NCI-H1417 (cell line): ENCODE data around the gene LRRC28.
"Not testable (repeated sequence)": the region's sequence is repeated elsewhere in the genome, so short reads cannot be mapped to it uniquely, and the experiment has no call there.

ENCODE experiments used
- DNase-seq, 3 experiments: peaks; one replicate each; lab custom pipeline; 2025; lab: John Stamatoyannopoulos, UW

The LRRC28 gene

GRCh38 chr15:99396375-99396774, 145.1 kb downstream of the LRRC28 start:
- DNase-seq, result no peak

DNA sequence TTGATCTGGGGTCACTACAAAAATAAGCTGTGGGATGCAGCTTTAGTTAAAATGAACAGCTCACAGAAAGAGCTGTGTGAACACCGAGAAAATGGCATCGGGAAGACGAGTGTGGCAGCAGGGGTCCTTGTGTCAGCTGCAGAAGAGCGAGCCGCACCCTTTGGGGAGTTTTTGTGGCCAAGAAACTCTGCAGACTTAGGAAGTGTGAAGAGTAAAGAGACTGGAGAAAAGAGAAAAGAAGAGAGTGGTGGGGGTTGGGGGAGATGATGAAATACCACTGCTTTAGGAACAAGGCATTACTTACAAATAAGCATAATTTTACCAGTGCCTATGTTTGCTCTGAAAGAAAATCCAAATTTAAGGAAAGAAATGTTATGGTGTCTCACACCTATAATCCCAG, 147.8 kb downstream of the LRRC28 start:
- no peak for DNase-seq

- no peak for DNase-seq
These were observed 148.3 kb downstream of the LRRC28 start for GRCh38 chr15:99399618-99400017.

GRCh38 chr15:99401216-99401615, 149.9 kb downstream of the LRRC28 start:
- DNase-seq, result not testable (repeated sequence)

GRCh38 chr15:99402014-99402729, 150.9 kb downstream of the LRRC28 start:
- no peak for DNase-seq

- DNase-seq, result no peak
These were observed 152.3 kb downstream of the LRRC28 start for GRCh38 chr15:99403597-99403996.

GRCh38 chr15:99404454-99404853, 153.2 kb downstream of the LRRC28 start:
- no peak for DNase-seq

- DNase-seq, result no peak
These were observed 154.8 kb downstream of the LRRC28 start for GRCh38 chr15:99406120-99406519.

GRCh38 chr15:99406716-99407487, 155.6 kb downstream of the LRRC28 start:
- DNase-seq, result no peak

DNA sequence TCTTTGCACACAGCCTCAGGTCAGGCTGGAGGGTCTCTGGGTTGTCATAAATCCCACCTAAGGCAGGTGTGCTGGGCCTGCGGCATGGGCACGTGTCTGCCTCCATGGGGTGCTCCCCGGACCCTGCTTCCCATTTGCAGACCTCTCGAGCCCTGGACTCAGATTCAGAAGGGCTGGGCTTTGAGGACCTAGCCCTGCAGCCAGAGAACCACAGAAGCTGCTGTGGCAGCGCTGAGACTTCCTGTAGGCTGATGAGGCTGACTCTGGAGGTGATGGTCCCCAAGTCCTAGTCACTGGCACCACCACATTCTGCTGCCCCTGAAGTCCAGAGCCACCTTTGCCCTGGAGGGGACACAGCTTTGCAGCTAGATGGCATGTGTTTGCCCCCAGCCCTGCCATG, 156.4 kb downstream of the LRRC28 start:
- DNase-seq, result no peak

DNA sequence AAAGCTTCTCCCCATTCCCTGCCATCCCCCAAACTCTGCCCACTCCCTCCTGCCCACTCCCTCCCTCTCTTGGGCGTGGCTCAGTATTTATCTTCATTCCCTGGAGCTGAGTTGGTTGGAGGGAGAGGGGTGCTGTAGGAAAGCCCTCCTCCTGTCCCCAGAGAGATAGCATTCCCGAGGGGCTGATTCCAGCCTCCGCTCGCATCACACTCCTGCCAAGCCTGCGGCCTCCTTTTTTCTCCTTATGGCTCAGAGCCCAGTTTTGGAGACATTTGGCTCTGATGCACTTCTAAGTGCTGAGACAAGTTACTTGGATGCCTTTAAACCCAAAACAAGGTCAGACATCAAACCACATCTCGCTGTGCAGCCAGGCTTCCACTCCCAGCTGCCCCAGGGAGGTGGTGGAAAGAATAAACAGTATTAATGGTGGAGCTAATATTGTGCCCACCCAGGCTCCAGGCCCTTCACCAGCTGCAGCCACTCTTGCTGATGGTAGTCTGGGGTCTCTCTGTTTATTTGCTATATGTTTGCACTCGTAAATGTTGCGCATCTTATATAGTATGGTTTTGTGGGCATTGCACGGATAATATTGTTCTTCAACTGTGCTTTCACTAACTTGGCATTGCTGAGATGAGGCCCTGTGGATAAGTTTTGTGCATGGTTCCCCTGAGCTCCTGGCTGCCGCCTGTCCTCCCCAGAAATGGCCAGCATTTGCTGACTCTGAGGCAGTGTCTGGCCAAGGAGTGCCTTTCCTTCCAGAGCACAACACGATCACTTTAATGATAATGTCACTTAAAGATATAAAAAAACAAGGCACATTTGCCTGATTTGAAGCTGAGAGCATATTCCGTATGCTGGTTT, 157.2 kb downstream of the LRRC28 start:
- DNase-seq, result no peak

DNA sequence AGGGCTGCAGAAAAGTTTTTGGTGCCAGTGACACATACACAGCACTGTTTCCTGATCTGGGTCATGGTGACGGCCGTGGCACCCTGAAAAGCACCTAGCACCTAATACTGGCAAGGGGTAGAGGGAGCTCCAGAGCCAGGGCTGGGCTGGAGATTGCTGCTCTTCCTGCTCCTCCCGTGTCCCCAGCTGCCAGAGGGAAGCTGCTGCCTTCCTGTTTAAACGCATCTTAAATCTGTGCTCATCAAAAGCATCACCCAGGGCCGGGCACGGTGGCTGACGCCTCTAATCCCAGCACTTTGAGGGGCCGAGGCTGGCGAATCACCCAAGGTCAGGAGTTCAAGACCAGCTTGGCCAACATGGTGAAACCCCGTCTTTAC, 157.8 kb downstream of the LRRC28 start:
- peak in 2 of 3 experiments; percentile 39 to 82 for DNase-seq

GRCh38 chr15:99409560-99409959, 158.3 kb downstream of the LRRC28 start:
- no peak for DNase-seq

DNA sequence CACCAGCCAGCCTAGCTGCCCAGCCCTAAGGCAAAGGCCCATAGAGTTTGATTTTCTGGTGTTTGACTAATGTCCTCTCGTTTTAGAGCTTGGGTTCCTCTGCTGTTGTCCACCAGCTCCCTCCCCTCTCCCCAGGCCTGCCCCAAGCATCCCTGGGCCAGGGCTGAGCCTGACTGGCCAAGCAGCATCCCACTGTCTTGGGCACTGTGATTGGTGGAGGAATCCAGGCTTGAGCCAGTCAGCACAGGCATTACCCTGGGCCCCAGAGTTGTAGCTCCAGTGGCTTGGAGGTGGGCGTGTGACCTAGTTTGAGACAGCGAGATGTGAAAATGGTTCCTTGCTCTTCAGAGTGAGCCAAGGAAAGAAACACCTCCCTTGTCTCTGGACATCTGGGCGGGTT, 159.2 kb downstream of the LRRC28 start:
- no peak for DNase-seq

DNA sequence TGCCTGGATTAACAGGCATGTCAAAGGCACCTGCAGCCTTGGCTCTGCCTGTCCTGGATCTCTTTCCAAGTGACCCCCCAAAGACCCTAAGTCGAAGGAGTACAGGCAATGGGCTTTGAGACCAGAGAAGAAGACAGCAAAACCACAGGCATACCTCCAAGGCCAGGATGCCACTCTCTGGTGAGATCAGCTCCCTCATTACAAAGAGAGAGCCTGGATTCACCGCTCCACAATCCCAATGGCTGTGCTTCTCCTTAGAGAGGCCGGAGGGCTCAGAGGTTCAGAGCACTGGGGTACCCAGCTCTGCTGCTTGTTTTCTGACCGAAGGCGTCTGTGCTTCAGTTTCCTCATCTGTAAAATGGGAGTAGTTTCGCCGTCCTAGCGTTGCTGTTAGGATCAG, 160.0 kb downstream of the LRRC28 start:
- no peak for DNase-seq

GRCh38 chr15:99412082-99412481, 160.8 kb downstream of the LRRC28 start:
- no peak for DNase-seq

DNA sequence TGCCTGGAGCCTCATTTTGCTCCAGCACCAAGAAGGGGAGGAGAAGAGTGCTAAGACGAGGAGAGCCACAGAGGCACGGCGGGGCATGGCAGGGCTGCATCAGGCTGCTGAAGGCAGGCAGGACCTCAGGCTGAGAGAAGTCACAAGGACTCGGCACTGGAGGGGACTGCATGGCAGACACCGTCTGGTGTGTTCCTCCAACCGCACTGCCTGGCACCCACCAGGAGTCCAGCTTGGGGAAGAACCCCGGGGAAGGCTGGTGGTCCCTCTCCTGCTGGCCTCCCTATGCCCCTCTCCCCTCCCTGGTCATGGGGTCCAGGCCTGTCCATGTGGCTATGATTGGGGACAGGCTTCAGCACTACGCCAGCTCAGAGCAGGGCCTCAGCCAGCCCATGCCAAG, 161.3 kb downstream of the LRRC28 start:
- no peak for DNase-seq

- DNase-seq, result no peak
These were observed 162.9 kb downstream of the LRRC28 start for GRCh38 chr15:99413955-99414754.

DNA sequence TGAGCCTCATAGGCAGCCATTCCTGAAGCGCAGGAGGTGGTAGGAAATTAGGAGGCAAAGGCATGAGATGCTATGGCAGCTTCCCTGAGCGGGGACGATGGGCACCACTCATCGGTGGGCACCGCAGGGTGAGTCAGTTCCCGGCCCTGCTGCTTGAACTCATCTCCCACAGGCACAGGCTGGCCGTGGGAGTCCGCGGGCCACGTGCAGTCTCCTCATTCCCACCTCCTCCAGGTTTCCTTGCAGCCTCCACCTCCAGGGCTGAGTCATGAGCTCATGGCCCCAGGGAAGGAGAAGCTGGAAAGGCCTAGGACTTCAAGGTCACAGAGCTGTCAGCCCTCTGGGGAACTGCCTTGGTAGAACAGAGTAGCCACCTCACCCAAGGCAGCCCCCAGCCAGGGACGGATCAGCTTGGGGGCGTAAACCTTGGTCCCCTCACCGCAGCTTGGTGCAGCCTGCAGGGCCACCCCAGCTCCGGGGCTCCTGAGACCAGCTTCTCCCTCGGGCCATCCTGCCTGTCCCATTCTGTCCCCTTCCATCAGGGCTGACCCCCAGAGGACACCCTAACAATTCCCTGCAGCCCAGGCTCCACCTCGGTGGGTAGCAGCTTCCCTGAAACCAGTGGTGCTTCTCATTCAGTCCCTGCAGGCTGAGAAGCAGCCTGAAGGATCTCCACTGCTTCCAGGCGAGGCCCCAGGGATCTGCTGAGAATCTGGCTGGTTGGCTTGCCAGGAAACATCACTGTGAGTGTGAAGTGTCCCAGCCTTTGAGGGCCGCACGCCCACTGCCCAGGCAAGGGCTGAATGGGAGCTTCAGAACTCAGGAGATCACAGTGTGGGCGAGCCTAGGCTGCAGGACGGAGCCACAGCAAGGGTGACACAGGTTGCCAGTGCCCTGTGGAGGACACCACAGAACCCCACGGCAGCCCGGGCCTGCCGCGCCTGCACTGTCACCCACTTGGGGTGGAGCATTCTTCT, 163.8 kb downstream of the LRRC28 start:
- no peak for DNase-seq
